Psoas muscle (tissue), 8 donors: ENCODE results near the gene XRCC3. TPM values are rescaled to one million over a fixed set of nuclear protein-coding genes. Genes with fewer than 3 reads are reported as not detected.

Experiments
- ATAC-seq, 4 donors: fragments of 200-7000 bp; cut with Tn5 transposase; one replicate each; pipeline ENCODE4 v1.9.1; 2020; ENCODE audit warnings: moderate library complexity in 3 of 4, mild to moderate bottlenecking in 2 of 4
- DNase-seq, 2 donors: peaks; one replicate each; pipeline ENCODE4 v3.0.0-alpha.2; 2020
- H3K27ac ChIP-seq: fragments of 200-600 bp; one replicate; pipeline ENCODE4 v1.8.0; 2022
- H3K27me3 ChIP-seq, 3 donors: fragments of 200-600 bp in 1 of 3; one replicate each; pipeline versions ENCODE4 v1.6.1 to v1.8.0; 2013 to 2022; ENCODE audit warnings: low read length in 2 of 3, mild to moderate bottlenecking in 2 of 3, moderate library complexity in 1 of 3; ENCODE audit not compliant: insufficient read depth in 3 of 3
- H3K36me3 ChIP-seq, 2 donors: fragments of 200-600 bp in 1 of 2; one replicate each; pipeline versions ENCODE4 v1.6.1 to v1.8.0; 2013 to 2022; ENCODE audit warnings: low read depth in 1 of 2, mild to moderate bottlenecking in 1 of 2, moderate library complexity in 1 of 2; ENCODE audit not compliant: insufficient read depth in 1 of 2
- H3K4me1 ChIP-seq: fragments of 200-600 bp; one replicate; pipeline ENCODE4 v1.8.0; 2022
- H3K4me3 ChIP-seq: fragments of 200-600 bp; one replicate; pipeline ENCODE4 v1.8.0; 2022; ENCODE audit warnings: mild to moderate bottlenecking
- H3K9me3 ChIP-seq: fragments of 200-600 bp; one replicate; pipeline ENCODE4 v1.8.0; 2022
- CTCF ChIP-seq: fragments of 200-600 bp; IDR thresholded peaks from one replicate; pipeline ENCODE4 v1.8.0; 2022; ENCODE audit warnings: antibody characterized with exemption
- WGBS, 3 donors: extraction: QIAGEN DNeasy Blood & Tissue Kit; methylation state at CpG; one replicate each; pipeline versions ENCODE4 v1.1.6 to v1.1.7; 2013; 5-methylcytosine and 5-hydroxymethylcytosine counted together
- intact Hi-C, 2 donors: fragments of 100-400 bp; cut with DNase I; formaldehyde crosslinking; loops; one replicate each; pipeline versions ENCODE4 v1.11.0 to v1.14.2; 2022
- polyA plus RNA-seq, 3 donors: library from polyadenylated mRNA; stranded (reverse); fragments of 200-250 nt; gene quantifications; one replicate each; pipeline ENCODE4 v1.2.3, GENCODE V29; 2013
- total RNA-seq, 4 donors: library from RNA; stranded (reverse); fragmentation: NEBNext Ultra II Directional in 2 of 4; extraction: Animal tissue kit (Norgen Biotek cat#: 25700) in 2 of 4; gene quantifications; one replicate each; pipeline versions ENCODE4 v1.2.1 to v1.2.4, GENCODE V29; 2021 to 2023
- donor health status: healthy with polysubstance abuse.
- donor health status: DM: no; HTN: no; CAD: no; lungs with moderate emphysema.
- donor health status: Bipolar disorder and iron deficiency.
- donor health status: healthy.
- donor health status: DM: yes; HTN: yes; CAD: no.
- donor health status: DM: no; HTN: no; CAD: no.
- donor health status: DM: no; HTN: no; CAD: no.
- donor health status: DM: yes; HTN: yes; CAD: no.

XRCC3 gene
- total and polyA plus RNA-seq, 7 donors = 1.00 to 2.5 (median 1.6) TPM

- Histone ChIP-seq H3K4me3 (no peak overlapping the region), H3K4me1 (peaks cover 33% of the 10 kb centered on the region), H3K9me3 (no peaks in the 10 kb centered on the region), H3K27ac (no peak overlapping the region), H3K36me3 (no peaks in the 10 kb centered on the region), H3K27me3 (no peaks in the 10 kb centered on the region)
- 98 to 100% (median 99%) methylated on average over 3 of the region's 3 CpGs for WGBS, 3 donors
- intact Hi-C loops = no loop called here
- ATAC-seq = no peak
- no peak for TF ChIP-seq CTCF
- no peak for DNase-seq
Measured at GRCh38 chr14:103649001-103649400, 66.2 kb downstream of the XRCC3 start.

Other genes starting within 250 kb of the XRCC3 start
- 100 to 1,000 TPM in 1 of 4 donors, 10 to 100 TPM in 3; 19.5 to 116 (median 33.0) TPM for gene CKB, start 192.6 kb downstream of the XRCC3 start, total RNA-seq
- gene CKB, start 192.6 kb downstream of the XRCC3 start, polyA plus RNA-seq = 100 to 1,000 TPM in 1 of 3 donors, 10 to 100 TPM in 2; 21.2 to 383 (median 67.0) TPM
- 10 to 100 TPM in 1 of 4 donors, 1 to 10 TPM in 3; 6.5 to 12.7 (median 7.8) TPM for gene TRMT61A, start 186.3 kb downstream of the XRCC3 start, total RNA-seq
- gene TRMT61A, start 186.3 kb downstream of the XRCC3 start, polyA plus RNA-seq = 10 to 100 TPM; 13.1 to 29.5 (median 13.3) TPM
- 10 to 100 TPM; 15.4 to 29.5 (median 23.2) TPM for gene BAG5, start 152.8 kb downstream of the XRCC3 start, total RNA-seq
- gene BAG5, start 152.8 kb downstream of the XRCC3 start, polyA plus RNA-seq = 10 to 100 TPM in 2 of 3 donors, 1 to 10 TPM in 1; 8.7 to 25.4 (median 14.1) TPM
- 100 to 1,000 TPM in 1 of 4 donors, 10 to 100 TPM in 3; 73.6 to 101 (median 80.0) TPM for gene COA8, start 152.5 kb downstream of the XRCC3 start, total RNA-seq
- gene COA8, start 152.5 kb downstream of the XRCC3 start, polyA plus RNA-seq = 100 to 1,000 TPM; 118 to 171 (median 141) TPM
- gene KLC1, start 86.2 kb downstream of the XRCC3 start, total RNA-seq = 100 to 1,000 TPM; 126 to 190 (median 148) TPM
- 100 to 1,000 TPM in 2 of 3 donors, 10 to 100 TPM in 1; 86.4 to 256 (median 201) TPM for gene KLC1, start 86.2 kb downstream of the XRCC3 start, polyA plus RNA-seq
- 10 to 100 TPM; 14.3 to 27.1 (median 20.8) TPM for gene ZFYVE21, start 359 bp upstream of the XRCC3 start, total RNA-seq
- 10 to 100 TPM; 14.0 to 21.7 (median 16.9) TPM for gene ZFYVE21, start 359 bp upstream of the XRCC3 start, polyA plus RNA-seq
- gene PPP1R13B, start 132.1 kb upstream of the XRCC3 start, total RNA-seq = 10 to 100 TPM; 12.8 to 17.9 (median 15.4) TPM
- gene PPP1R13B, start 132.1 kb upstream of the XRCC3 start, polyA plus RNA-seq = 10 to 100 TPM in 1 of 3 donors, 1 to 10 TPM in 2; 4.7 to 13.3 (median 5.2) TPM
- 1 to 10 TPM in 1 of 4 donors, under 1 TPM in 3; 0.29 to 1.3 (median 0.59) TPM for gene TDRD9, start 213.0 kb upstream of the XRCC3 start, total RNA-seq
- gene TDRD9, start 213.0 kb upstream of the XRCC3 start, polyA plus RNA-seq = under 1 TPM; 0.13 to 0.31 (median 0.18) TPM
- not detected for gene RD3L, start 227.1 kb upstream of the XRCC3 start, total RNA-seq
- gene RD3L, start 227.1 kb upstream of the XRCC3 start, polyA plus RNA-seq = not detected